ENCODE measurements around the gene NLRP7.
"Not testable (repeated sequence)": the region's sequence is repeated elsewhere in the genome, so short reads cannot be mapped to it uniquely, and the experiment has no call there.

- TF ChIP-seq, protein P1, sequence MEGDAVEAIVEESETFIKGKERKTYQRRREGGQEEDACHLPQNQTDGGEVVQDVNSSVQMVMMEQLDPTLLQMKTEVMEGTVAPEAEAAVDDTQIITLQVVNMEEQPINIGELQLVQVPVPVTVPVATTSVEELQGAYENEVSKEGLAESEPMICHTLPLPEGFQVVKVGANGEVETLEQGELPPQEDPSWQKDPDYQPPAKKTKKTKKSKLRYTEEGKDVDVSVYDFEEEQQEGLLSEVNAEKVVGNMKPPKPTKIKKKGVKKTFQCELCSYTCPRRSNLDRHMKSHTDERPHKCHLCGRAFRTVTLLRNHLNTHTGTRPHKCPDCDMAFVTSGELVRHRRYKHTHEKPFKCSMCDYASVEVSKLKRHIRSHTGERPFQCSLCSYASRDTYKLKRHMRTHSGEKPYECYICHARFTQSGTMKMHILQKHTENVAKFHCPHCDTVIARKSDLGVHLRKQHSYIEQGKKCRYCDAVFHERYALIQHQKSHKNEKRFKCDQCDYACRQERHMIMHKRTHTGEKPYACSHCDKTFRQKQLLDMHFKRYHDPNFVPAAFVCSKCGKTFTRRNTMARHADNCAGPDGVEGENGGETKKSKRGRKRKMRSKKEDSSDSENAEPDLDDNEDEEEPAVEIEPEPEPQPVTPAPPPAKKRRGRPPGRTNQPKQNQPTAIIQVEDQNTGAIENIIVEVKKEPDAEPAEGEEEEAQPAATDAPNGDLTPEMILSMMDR (IDR thresholded peaks at IDR 0.05), result not testable (repeated sequence)
- not testable (repeated sequence) for TF ChIP-seq ZFX (IDR thresholded peaks at IDR 0.05; ENCODE audit: borderline replicate concordance)
Observed at GRCh38 chr19:54982562-54982961, 35.2 kb upstream of the NLRP7 start.

Data from 22Rv1 (cell line).